Measurements from ENCODE around the gene ABHD12B.
"Not testable (repeated sequence)": the region's sequence is repeated elsewhere in the genome, so short reads cannot be mapped to it uniquely, and the experiment has no call there.

The ABHD12B gene

DNA sequence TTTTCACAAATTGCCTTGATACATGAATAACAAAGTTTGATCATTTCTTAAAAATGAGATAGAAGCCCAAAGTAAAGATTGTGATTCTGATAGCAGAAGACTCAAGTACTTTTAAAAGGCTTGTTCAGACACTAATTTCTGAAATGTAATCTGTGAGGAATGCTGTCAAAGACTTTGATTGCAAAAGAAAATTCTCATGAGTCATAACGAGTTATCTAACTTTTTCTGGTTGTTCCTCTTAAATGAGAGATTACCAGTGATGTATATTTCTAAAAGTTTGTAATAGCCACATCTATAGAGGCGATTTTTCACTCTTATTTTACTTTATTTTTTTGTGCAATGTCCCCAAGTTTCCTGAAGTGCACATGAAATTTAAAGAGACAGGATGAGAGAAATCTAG, 65.5 kb downstream of the ABHD12B start:
- FAIRE-seq: no peak

DNA sequence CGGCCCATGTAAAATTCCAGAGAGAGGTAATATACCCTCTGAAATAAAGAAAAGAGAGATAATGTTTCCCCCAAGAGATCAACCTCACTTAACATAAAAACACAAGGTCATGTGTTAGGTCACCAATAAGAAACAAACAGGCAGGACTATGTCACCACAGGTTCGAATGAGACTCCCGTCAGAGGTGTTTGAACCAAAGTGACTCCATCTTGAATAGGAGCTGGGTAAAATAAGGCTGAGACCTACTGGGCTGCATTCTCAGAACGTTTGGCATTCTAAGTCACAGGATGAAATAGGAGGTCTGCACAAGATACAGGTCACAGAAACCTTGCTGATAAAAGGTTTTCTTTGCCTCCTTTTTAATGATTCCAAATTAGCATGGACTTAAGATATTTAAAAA, 65.9 kb downstream of the ABHD12B start:
- FAIRE-seq: no peak

DNA sequence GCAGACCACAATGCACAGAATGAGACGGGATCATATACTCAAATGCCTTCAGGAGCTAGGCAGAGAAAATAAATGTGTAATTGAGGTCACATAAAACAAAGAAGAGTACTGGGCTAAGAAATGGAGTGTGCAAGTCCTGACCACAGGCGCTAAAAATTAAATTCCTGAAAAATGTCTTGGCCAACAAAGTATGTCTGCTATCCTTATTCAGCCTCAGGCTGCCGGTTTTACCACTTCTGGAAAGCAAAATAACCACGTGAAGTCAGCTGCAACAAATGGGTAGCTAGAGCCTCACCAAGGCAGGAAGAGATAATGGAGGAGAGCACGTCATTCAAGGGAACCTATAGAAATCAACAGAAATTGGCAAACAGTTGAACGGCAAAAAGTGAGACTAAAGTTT, 69.3 kb downstream of the ABHD12B start:
- FAIRE-seq: no peak

DNA sequence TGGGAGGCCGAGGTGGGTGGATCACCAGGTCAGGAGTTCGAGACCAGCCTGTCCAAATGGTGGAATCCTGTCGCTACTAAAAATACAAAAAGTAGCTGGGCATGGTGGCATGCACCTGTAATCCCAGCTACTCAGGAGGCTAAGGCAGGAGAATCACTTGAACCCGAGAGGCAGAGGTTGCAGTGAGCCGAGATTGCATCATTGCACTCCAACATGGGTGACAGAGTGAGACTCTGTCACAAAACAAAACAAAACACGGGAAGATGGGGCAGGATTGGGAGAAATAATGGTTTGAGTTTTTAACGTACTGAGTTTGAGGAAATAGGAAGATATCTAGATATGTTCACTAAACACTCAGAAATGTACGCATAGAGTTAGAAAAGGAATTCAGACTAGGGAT, 69.8 kb downstream of the ABHD12B start:
- not testable (repeated sequence) for FAIRE-seq

DNA sequence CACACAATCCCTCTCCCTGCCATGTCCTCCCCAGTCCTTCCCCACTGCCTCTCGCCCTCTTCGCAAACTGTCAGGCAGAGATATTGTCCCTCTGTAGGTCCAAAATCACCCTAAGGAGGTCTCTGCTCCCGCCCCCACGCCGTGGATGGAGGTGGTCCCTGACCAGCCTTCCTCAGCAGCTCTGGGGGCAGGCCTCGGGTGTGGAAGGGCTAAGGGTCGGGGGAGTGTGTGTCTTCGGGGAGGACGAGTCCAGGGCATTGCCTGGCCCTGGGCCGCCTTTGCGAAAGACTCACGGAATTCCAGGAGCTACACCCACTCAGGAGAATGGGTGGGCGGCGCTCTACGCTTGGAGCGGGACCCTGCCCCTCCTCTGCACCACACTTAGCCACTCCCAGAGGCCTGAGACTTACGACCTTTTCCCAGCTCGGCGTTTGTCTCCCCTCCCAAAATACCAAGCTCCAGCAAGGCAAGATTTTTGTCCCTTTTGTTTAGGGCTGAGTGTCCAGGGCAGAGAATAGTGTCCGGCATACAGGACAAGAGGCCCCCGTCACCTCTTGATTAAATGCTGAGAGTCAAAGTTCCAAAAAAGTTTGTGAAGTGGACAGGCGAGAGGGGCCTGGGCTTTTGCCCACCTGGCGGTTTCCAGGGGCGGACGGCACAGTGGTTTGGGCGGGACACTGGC, 71.5 kb downstream of the ABHD12B start:
- FAIRE-seq: no peak

DNA sequence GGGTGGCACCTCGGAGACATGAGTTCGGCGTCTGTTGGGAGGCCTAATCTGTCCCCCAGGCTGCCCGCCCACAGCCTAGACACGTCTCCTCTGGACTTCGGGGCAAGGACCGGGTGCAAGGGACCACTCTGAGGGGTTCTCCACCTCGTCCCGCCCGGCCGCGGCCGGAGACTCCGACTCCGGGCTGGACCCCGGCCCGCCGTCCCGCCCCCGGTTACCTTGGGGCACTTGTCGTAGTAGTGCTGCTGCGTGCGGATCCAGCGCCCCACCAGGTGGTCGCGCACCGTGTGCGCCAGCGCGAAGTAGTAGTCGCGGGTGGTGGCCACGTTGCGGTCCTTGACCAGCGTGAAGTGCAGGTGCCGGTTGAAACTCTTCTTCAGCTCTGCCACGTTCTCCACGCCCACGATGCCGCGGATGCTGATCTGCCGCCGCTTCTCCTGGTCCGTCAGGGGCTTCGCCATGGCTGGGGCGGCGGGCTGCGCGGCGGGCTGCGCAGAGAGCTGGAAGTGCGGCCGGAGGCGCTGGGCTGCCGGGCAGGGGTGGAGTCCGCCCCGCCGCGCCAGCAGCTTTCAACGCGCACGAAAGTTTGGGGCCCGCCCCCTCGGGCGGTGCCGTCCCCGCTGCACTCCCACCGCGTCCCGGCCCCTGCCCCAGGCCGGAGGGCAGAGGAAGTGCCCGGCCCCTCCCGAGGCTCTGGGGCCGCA, 72.2 kb downstream of the ABHD12B start, which contains the start of gene PYGL:
Gene PYGL, minus strand, starts transcription at position 541 of the 704 bp plus-strand sequence. Its CDS starts 80 bp downstream, at position 461.
- no peak for FAIRE-seq

DNA sequence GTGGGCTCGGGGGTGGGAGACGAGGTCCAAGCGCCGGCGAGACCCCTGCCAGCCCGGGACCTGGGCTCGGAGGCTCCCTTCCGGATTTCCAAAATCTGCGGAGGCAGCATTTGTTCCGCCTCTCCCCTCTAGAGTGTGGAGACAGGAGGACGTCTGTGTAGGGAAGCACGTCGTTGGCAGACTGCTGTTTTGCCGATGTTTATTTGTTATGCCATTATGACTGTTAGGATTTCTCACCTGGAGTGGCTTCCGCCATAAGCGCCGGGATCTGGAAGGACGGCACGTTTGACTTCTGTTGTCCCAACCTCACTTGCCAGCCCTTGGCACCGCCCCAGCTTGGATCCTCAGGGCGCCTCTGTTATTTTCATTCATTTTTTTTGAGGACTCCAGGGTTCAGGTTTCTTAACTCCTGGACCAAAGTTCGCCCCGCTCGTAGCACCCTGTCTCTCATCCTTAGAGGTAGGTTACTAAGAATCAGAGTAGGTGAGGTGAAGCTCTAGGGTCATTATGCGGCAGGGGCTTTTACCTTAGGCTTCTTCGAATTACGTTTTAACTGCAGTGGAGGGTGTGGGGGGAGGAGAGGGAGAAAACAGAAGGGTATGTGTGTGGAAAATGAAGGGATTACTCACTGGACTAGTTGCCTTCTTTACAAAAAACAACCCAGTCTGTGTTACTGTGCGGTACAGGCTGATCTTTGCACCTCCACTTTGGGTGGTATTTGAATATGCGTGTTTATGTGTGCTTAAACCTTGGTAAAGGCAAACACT, 73.0 kb downstream of the ABHD12B start:
- no peak for FAIRE-seq

DNA sequence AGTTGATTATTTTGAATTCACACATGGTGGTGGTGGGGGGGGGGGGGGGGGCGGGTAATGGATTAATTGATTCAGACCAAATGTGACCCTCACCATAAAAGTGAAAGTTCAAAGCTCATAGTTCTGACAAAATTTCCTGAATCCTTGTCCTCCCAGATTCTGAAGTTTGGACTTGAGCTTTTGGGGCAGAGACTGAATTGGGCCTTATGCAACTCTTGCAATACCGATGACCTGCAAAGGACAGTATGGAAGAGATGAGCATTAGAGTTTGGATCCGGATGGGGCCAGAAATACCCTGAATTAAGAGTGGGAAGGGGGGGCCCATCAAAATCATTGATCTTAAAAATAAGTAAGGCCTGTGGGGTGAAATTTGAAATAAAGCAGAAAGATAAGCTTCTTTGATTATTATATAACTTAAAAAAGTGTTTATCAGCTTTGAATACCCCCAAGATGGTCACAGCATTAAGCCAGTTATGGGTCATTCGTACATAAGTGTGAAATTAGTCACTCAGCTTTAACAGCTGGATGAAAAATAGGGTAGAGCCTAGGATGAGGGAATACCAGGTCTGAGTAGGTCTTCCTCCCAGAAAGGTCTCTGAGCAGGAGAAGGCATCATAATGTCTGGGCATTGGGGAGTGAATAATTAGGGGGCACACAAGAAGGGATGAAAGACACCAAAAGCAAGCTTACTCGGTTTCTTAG, 74.5 kb downstream of the ABHD12B start:
- FAIRE-seq: no peak

DNA sequence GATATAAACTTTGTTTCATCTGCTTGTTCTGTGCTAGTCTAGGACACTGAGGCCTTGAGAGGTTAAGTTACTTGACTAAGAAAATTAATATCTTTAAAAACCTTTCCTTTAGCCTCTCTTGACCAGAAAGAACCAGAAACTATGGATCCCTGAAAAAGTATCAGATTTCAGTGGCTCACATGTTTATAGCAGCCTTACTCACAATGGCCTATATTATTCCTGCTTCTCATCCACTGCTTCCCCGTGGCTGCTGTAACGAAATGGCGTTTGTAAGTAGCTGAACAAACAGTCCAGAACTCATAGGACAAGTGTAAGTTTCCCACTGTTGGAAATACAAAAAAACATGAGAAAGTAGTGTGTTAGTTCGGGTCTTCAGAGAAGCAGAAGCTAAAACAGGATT, 75.6 kb downstream of the ABHD12B start:
- FAIRE-seq: no peak

DNA sequence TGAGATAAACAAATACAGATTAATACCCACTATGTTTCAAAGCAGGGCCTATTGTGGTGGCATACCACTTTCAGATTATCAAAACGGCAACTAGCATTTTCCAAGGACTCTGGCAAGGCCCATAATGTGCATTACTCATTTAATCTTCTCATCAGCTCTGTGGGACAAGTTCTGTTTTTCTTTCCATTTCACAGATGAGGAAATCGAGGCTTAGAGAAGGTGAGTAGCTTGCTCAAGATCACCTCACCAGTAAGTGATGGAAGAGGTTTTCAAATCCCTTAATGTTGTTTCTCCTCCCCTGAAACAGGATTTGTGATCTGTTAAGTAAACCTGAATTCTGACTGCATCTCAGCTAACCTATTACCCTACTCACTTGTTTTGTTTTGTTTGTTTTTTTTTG, 76.4 kb downstream of the ABHD12B start:
- FAIRE-seq: no peak

DNA sequence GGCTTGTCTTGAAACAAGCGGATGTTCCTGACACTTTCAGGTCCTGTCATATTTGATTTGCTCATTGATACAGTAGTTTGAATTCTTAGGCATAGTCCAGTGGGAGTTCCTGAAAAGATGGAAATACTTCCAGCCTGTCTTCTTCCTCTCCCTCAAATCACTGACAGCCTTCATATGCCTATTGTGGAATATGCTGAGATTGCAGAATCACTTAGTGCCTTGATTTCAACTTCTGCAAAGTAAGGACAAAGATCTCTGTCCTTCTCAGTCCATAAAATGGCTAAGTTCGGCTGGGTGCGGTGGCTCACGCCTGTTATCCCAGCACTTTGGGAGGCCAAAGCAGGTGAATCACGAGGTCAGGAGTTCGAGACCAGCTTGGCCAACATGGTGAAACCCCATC, 79.2 kb downstream of the ABHD12B start:
- no peak for FAIRE-seq

DNA sequence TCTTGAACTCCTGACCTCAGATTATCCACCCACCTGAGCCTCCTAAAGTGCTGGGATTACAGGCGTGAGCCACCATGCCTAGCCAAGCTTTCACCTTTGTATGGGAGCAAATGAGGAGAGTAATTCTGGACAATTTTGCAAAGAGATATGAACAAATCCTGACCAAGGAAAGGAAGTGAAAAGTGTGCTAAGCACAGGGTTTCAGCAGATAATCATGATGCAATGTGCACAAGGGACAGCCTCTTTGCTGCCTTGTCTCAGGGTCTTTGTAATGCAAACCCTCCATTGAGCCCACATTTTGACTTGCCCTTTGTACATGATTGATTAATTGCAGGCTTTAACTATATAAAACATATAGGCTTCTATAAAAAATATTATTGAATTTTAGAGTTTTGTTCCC, 81.6 kb downstream of the ABHD12B start:
- no peak for FAIRE-seq
